Sigmoid colon (tissue), 3 donors: ENCODE data around the gene EBI3.

Experiments
- POLR2A ChIP-seq, 2 donors: fragments of 450-650 bp; IDR thresholded peaks; one replicate each; pipeline ENCODE4 v1.6.1; 2016; ENCODE audit warnings: antibody characterized with exemption in 2 of 2, mild to moderate bottlenecking in 2 of 2, moderate library complexity in 2 of 2
- TF ChIP-seq, protein P1 (sequence below), 4 experiments: fragments of 450-650 bp in 3 of 4; fragments of 200-600 bp in 1 of 4; IDR thresholded peaks; one replicate each; pipeline ENCODE4 v1.5.1; 2016 to 2019; ENCODE audit warnings: antibody characterized with exemption in 4 of 4, mild to moderate bottlenecking in 3 of 4, moderate library complexity in 2 of 4

DNA sequence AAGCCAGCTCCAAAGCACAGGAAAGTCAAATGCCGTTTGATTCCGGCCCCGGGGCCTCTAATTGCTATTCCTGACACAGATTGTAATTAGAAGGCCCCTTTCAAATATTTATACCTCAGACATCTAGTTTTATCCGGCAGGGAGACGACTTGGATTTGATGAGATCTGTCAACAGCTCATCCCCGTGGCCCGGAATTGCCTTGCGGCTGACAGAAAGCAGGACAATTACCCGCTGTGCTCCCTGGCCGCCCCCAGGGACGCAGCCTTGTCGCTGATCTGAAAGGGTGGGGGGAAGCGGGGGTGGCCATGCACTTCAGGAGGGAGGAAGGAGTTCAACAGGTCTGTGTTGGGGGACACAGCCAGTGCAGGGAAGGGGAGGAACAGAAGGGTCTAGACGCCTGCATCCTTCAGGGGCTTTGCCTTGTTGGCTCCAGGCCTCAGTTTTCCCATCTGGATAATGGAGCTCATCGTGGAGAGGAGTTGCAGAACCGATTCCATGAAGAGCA, 47.9 kb downstream of the EBI3 start:
- TF ChIP-seq, protein P1, sequence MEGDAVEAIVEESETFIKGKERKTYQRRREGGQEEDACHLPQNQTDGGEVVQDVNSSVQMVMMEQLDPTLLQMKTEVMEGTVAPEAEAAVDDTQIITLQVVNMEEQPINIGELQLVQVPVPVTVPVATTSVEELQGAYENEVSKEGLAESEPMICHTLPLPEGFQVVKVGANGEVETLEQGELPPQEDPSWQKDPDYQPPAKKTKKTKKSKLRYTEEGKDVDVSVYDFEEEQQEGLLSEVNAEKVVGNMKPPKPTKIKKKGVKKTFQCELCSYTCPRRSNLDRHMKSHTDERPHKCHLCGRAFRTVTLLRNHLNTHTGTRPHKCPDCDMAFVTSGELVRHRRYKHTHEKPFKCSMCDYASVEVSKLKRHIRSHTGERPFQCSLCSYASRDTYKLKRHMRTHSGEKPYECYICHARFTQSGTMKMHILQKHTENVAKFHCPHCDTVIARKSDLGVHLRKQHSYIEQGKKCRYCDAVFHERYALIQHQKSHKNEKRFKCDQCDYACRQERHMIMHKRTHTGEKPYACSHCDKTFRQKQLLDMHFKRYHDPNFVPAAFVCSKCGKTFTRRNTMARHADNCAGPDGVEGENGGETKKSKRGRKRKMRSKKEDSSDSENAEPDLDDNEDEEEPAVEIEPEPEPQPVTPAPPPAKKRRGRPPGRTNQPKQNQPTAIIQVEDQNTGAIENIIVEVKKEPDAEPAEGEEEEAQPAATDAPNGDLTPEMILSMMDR (IDR thresholded peaks at IDR 0.05) = no peak
- no peak for TF ChIP-seq POLR2A (IDR thresholded peaks at IDR 0.05)
